Left lobe of liver (tissue), 2 donors: ENCODE results near the gene CDHR2. TPM values are rescaled to one million over a fixed set of nuclear protein-coding genes. Genes with fewer than 3 reads are reported as not detected.
A peak's percentile ranks its signal among the peaks of the same experiment; 100 is the strongest.

Experiments
- ATAC-seq: fragments of 200-7000 bp; cut with Tn5 transposase; one replicate; pipeline ENCODE4 v1.9.1; 2020; ENCODE audit warnings: mild to moderate bottlenecking, moderate library complexity
- DNase-seq: peaks from one replicate; pipeline ENCODE4 v3.0.0-alpha.2; 2020; ENCODE audit warnings: low spot score
- total RNA-seq: library from RNA; stranded (reverse); gene quantifications from one replicate; pipeline ENCODE4 v1.2.1, GENCODE V29; 2021
- donor health status: DM: no; HTN: no; CAD: no; lungs with moderate emphysema.
- donor health status: DM: no; HTN: yes; CAD: no.

Gene CDHR2
- total RNA-seq, 1 donor from 2014 or later = 87.3 TPM

DNA sequence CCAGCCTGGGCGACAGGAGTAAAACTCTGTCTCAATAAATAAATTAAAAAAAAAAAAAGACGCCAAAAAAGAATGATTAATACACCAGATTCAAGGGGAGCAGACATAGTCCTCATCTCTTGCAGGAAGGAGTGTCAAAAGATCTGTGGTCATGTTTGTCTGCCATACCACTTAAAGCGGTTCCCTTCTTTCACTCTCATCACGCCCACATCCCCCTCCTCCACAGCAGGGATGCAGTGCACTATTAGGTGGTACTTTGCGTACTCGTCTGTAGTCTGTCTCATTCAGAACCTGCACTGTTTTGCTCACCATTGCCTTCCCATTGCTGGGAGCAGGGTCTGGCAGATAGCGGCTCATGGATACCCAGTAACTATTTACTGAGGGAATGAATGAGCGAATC is 11.2 kb downstream of the CDHR2 start:
- DNase-seq (no peak), ATAC-seq (no peak)

DNA sequence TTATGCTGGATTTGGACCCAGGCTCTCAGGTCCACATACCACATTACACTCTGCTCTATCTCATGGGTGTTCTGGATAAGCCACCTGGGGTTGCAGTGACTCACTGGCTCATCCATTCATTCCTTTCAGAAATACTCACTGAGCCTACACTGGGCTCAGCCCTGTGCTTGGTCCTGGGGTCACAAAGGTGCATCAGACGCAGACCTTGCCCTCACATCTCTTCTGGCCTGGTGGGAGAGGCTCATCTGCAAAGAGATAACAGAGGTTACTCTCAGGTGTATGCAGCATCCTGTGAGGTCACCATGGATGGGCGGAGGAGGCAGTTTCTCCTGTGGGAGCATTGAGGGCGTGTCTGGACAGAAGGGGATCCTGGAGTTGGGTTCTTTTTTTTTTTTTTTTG is 12.1 kb downstream of the CDHR2 start:
- DNase-seq = no peak
- ATAC-seq = no peak

DNA sequence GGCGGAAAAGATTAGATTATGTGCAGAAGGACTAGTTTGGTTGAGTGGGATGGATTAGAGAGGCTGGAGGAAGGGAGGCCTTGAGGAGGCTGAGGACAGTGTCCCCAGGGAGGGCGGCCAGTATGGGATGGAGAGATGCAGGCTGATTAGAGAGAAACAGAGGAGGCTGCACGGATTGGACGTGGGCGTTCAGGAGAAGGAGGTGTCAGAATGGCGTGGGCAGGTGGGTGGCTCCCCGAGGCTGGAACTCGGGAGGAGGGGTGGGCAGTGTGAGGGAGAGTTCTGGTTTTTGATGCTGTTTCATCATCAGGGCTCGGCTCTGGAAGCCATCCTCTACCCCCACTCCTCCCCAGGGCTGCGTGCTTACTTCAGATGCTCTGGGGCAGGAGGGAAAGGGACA is 13.0 kb downstream of the CDHR2 start:
- no peak for DNase-seq
- no peak for ATAC-seq

DNA sequence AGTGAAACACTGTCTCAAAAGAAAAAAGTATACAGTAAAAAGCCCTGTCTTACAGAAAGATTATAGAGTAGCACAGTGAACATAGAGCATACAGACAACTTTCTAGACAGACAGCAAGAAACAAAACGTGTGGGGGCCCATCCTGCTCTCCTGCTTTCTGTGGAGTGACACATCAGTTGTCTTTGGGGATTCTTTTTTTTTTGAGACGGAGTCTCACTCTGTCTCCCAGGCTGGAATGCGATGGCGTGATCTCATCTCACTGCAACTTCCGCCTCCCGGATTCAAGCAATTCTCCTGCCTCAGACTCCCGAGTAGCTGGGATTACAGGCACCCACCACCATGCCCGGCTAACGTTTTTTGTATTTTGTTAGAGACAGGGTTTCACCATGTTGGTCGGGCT is 14.9 kb downstream of the CDHR2 start:
- DNase-seq (no peak), ATAC-seq (no peak)

DNA sequence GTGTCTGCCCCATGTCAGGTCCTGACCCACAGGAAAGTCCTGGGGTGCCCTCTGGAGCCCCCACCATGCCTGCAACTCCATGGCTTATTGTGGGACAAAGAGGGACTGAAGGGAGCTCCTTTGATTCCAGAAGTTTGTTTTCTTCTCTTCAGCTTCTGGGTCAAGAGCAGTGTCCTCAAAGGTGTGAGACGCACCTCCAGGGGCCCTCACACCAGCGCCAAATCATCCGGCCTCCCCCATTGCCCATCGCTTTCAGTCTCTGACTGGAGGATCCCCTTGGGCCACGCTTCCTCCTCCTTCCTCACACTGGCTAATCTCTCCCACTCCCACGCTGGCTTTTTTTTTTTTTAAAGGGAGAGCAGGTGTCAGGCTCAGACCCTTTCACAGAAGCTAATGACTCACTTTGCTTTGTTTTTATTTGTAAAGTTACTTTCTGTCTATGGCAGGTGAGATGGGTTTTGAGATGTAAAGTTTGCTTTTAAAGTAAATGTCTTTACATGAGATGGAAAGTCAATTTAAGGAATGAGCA is 16.7 kb downstream of the CDHR2 start:
- ATAC-seq = no peak

DNA sequence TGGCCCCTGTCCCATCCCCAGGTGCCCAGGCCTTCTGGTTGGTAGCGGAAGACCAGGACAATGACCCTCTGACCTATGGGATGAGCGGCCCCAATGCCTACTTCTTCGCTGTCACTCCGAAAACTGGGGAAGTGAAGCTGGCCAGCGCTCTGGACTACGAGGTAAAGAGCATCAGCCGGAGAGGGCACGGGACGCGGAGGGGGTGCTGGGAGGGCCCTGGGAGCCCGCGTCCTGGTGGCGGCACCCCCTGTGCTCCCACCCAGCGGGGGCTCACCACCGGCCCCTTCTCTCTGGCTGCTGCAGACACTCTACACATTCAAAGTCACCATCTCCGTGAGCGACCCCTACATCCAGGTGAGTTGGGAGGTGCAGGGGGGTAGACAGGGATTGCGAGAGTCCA is 19.5 kb downstream of the CDHR2 start:
- no peak for ATAC-seq
- no peak for DNase-seq

More for the DNA sequence above, 16.7 kb downstream of the CDHR2 start:
- DNase-seq = no peak

DNA sequence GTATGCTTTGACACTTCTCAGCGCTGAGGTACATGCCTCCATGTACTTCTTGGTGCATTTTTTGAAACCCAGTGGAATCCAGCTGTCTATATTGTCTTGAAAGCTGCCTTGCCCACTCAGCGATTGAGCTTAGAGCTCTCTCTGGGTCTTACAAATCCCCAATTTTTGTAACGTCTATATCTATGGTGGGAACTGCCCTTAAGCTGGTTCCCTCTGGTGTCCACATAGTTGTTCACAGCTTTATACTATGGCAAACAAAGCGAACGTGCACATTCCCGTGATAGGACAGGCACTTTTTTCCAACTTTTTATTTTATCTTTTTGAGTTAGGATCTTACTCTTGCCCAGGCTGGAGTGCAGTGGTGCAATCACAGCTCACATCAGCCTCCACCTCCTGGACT is 20.9 kb downstream of the CDHR2 start:
- no peak for ATAC-seq
- no peak for DNase-seq

DNA sequence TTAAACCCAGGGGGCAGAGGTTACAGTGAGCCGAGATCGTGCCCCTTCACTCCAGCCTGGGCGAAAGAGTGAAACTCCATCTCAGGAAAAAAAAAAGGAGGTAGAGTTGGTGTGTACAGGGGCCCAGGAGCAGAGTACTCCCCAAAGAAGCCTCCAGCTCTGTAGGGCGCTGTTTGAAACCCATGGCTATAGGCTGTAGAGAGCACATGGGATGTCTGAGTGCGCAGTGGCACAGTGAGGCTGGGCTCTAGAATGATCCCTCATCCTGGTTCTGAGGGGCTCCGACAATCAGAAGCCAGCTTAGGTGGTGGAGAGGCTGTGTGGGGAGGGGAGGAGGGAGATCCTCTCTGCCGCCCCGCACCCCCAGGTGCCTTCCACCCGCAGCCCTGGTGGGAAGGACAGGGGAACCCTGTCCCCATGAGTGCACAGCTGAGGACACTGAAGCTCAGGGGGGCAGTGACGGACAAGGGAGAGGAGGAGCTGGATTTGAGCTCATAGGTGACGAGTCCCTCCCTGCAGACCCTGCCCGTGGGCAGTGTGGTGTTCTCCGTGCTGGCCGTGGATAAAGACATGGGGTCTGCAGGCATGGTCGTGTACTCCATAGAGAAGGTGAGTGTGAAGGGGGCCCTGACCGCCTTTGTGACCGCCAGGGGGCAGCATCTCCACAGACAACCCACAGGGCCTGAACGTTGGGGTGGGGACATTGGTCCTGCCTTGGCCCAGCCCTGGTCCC is 24.6 kb downstream of the CDHR2 start:
- DNase-seq (no peak), ATAC-seq (peak; percentile 79)

DNA sequence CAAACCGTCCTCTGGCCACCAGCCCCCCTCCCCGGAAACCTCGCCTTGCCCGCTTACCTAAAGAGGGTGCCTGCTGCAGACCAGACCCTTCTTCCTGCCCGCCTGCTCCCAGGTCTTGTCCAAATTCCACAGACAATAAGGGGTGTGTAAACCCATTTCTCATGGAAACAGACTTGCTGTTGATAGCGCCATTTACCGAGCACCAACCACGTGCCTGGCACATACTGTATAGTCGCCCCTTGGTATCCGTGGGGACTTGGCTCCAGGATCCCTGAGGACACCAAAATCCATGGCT is 25.1 kb downstream of the CDHR2 start:
- DNase-seq (no peak), ATAC-seq (no peak)

DNA sequence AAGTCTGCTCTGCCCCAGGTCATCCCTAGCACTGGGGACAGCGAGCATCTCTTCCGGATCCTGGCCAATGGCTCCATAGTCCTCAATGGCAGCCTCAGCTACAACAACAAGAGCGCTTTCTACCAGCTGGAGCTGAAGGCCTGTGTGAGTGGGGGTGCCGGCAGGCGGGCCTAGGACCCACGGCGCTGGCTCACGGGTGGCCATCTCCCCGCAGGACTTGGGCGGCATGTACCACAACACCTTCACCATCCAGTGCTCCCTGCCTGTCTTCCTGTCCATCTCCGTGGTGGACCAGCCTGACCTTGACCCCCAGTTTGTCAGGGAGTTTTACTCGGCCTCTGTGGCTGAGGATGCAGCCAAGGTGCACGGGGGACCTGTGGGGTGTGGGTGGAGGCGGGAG is 25.9 kb downstream of the CDHR2 start:
- DNase-seq (no peak), ATAC-seq (no peak)

DNA sequence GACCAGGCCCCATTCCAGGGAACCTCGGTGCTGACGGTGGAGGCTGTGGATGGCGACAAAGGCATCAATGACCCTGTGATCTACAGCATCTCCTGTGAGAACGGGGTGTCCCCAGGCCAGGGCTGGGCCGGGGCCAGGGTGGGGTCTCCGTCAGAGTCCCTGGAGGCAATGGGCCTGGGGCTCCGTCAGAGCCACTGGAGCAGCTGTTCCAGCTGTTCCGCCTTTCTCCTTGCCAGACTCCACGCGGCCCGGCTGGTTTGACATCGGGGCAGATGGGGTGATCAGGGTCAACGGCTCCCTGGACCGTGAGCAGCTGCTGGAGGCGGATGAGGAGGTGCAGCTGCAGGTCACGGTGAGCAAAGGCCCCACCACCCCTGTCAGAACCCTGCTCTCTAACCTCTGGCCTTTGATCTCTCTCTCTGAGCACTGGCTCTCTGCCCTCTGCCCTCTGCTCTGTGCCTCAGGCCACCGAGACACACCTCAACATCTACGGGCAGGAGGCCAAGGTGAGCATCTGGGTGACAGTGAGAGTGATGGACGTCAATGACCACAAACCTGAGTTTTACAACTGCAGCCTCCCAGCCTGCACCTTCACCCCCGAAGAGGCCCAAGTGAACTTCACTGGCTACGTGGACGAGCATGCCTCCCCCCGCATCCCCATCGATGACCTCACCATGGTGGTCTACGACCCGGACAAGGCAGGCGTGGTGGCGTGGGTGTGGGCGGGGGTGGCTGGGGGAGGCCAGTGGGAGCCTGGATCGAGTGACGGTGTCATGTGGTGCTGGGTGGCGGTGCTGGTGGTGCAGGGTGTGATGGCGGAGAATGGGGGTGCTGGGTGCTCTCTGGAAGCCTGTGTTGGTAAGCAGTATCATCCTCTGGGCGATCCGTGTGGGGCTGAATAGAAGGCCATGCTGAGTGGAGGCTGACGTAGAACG is 26.6 kb downstream of the CDHR2 start:
- DNase-seq = no peak
- peak; percentile 33 for ATAC-seq

DNA sequence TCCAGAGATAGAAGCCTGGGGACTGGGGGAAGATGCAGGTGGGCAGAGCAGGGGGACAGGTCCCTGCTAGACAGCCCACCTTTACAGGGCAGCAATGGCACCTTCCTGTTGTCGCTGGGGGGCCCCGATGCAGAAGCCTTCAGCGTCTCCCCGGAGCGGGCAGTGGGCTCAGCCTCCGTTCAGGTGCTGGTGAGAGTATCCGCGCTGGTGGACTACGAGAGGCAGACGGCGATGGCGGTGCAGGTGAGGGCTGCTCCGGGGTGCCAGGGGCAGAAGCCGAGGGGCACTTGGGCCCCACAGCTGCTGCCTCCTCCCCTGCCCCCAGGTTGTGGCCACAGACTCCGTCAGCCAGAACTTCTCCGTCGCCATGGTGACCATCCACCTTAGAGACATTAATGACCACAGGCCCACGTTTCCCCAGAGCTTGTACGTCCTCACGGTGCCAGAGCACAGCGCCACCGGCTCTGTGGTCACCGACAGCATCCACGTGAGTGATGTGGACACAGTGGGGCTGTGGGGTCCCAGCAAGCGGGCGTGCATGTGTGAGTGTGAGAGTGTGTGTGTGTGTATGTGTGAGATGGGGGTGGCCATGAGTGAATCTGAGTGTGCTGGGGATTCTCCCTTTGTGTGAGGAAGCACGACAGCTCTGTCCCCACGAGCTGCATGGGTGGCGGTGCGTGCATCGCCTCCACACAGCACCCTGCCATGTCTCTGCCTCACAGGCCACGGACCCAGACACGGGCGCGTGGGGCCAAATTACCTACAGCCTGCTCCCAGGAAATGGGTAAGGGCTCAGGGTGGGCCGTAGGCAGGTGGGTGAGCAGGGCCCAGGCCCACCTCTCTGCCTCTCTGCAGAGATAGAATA is 28.4 kb downstream of the CDHR2 start:
- DNase-seq (no peak), ATAC-seq (no peak)

DNA sequence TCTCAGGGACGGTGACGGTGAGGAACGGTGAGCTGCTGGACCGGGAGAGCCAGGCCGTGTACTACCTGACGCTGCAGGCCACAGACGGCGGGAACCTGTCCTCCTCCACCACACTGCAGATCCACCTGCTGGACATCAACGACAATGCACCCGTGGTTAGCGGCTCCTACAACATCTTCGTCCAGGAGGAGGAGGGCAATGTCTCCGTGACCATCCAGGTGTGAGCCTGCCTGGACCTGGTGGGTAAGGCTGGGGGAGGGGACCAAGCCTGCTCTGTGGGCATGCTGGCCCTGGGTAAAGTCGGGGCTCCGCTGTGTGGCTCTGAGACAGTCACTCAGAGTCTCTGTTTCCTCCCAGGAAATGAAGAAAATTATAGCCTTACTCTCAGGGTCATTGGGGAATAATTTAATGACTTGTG is 29.3 kb downstream of the CDHR2 start:
- DNase-seq (no peak), ATAC-seq (peak; percentile 77)

DNA sequence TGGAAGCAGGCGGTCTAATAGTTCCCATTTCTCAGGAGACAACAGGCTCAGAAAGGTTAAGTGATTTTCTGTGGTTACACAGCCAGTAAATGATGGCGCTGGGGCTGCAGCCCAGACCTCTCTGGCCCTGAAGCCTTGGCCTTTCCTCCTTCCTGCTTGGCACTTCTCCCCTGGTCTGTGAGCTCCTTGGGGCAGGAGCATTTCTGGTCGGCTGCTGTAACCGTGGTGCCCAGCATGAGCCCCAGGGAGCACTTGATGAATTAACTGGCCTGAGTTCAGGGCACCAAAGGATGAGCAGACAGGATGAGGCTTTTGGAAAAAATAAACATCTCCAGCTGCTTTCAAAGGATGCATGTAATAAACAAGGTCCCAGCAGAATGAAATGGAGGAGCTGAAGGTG is 30.2 kb downstream of the CDHR2 start:
- ATAC-seq = no peak
- no peak for DNase-seq

DNA sequence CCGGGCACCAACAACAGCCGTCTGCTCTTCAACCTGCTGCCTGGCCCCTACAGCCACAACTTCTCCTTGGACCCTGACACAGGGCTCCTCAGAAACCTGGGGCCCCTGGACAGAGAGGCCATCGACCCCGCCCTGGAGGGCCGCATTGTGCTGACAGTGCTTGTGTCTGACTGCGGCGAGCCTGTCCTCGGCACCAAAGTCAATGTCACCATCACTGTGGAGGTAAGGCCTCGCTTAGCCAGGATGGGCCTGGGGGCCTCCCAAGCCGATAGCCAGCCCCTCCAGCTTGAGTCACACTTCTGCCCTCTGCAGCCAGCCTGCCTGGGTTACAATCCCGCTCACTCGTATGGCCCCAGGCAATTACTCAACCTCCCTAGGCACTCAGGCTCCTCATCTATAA is 32.2 kb downstream of the CDHR2 start:
- ATAC-seq (no peak), DNase-seq (no peak)

DNA sequence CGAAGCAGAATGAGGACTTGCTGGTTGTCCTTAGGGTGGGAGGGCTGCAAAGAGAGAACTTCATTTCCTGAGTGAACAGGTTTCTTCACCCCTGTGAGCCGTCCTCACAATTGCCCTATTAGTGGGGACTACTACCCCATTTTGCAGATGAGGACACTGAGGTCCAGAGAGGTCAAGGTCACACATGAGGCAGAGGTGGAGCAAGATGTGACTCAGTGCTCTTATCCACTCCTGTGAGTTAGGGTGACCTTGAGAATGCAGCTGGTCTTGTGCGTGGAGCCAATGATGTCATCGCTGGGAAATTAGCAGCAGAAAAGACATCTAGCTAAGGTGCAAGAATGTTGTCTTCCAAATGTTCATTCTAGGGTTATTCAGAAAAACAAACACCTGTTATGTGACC is 33.9 kb downstream of the CDHR2 start:
- DNase-seq (no peak), ATAC-seq (no peak)

DNA sequence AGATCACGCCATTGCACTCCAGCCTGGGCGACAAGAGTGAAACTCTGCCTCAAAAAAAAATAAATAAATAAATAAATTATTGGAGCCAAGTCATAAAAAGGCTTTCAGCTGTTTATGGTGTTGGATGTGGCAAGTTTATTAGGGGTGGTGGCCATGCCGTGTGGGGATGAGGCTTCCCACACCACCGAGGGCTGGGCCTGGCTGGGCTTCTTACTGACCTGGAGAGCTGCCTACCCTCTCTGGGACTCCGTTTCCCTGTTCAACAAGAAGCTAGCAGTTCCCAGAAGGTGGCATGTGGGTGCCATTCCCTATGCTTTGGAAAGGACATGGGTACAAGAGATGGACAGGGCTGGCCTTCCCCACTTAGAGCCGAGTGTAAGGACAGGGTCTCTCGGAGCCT is 38.3 kb downstream of the CDHR2 start:
- DNase-seq (no peak), ATAC-seq (no peak)

DNA sequence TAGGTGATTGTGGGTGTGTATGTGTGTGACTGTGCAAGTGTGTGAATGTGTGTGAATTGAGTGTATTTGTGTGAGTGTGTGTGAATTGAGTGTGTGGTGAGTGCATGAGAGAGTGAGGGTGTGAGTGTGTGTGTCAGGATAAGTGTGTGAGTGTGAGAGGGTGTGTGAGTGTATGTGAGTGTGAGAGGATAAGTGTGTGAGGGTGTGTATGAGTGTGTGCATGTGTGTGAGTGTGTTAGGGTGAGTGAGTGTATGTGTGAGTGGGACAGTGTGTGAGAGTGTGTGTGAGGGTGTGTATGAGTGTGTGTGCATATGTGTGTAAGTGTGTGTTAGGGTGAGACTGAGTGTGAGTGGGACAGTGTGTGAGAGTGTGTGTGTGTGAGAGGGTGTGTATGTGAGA is 39.2 kb downstream of the CDHR2 start:
- DNase-seq (no peak), ATAC-seq (no peak)

DNA sequence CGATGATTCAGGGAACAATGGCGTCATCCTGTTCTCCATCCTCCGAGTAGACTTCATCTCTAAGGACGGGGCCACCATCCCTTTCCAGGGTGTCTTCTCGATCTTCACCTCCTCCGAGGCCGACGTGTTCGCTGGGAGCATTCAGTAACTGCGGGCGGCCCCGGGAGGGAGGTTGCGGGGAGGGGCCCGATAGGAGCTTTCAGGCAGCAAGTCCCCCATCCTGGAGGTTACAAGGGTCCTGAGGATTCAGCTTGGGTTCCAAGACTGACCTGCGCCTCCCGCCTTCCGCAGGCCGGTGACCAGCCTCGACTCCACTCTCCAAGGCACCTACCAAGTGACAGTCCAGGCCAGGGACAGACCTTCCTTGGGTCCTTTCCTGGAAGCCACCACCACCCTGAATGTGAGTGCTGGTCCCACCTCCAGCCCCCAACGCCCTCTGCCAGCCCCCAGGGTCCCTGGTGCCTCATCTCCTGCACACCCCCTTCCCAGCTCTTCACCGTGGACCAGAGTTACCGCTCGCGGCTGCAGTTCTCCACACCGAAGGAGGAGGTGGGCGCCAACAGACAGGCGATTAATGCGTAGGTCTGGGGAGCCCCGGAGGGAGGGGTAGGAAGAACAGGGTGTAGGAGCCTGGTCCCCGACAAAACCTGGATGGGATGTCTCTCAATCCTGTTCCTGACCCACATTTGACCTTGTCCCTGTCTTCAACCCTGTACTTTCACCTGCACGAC is 40.1 kb downstream of the CDHR2 start:
- no peak for ATAC-seq
- DNase-seq = no peak

DNA sequence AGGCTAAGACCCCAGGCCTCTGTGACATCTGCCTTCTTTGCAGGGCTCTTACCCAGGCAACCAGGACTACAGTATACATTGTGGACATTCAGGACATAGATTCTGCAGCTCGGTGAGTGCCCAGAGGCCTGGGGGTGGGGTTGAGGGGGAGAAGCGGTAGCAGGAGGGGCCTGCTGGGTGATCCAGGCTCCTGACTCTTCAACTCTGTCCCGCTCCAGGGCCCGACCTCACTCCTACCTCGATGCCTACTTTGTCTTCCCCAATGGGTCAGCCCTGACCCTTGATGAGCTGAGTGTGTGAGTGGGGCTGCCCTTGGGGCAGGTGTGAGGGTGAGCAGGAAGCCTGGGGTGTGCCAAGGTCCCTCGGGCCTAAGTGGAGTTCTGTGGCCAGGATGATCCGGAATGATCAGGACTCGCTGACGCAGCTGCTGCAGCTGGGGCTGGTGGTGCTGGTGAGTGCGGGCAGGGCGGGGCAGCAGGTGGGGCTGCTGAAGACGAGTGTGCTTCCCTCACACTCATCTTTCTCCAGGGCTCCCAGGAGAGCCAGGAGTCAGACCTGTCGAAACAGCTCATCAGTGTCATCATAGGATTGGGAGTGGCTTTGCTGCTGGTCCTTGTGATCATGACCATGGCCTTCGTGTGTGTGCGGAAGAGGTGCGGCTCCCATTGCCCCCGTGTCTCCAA is 41.0 kb downstream of the CDHR2 start:
- ATAC-seq (no peak), DNase-seq (no peak)
